Neutrophil (primary cell): ENCODE data around the gene SORBS2.
"Not testable (repeated sequence)": the region's sequence is repeated elsewhere in the genome, so short reads cannot be mapped to it uniquely, and the experiment has no call there.

Experiments used
- H3K27ac ChIP-seq: fragments of 200-600 bp; sonication (generic); 2 replicates; pipeline ENCODE4 v1.5.1; 2016; ENCODE audit warnings: mild to moderate bottlenecking, moderate library complexity
- H3K27me3 ChIP-seq: fragments of 200-600 bp; sonication (generic); 2 replicates; pipeline ENCODE4 v1.6.0; 2016; ENCODE audit warnings: mild to moderate bottlenecking
- H3K36me3 ChIP-seq: fragments of 200-600 bp; sonication (generic); 2 replicates; pipeline ENCODE4 v1.5.1; 2017
- H3K4me1 ChIP-seq, 2 experiments: fragments of 200-600 bp in 1 of 2; sonication (generic) in 1 of 2; 1 replicate in 1 of 2; 2 replicates in 1 of 2; pipeline versions ENCODE4 v1.5.1 to v1.6.1; 2013 to 2016; ENCODE audit warnings: low read depth in 1 of 2, low read length in 1 of 2, mild to moderate bottlenecking in 1 of 2, moderate library complexity in 1 of 2; ENCODE audit not compliant: control insufficient read depth in 1 of 2, insufficient read depth in 1 of 2
- H3K4me3 ChIP-seq, 2 experiments: fragments of 200-600 bp in 1 of 2; sonication (generic) in 1 of 2; 1 replicate in 1 of 2; 2 replicates in 1 of 2; pipeline ENCODE4 v1.5.1; 2013 to 2016; ENCODE audit warnings: low read depth in 1 of 2, low read length in 1 of 2, mild to moderate bottlenecking in 1 of 2, moderate library complexity in 1 of 2
- H3K9me3 ChIP-seq: fragments of 200-600 bp; sonication (generic); 2 replicates; pipeline ENCODE4 v1.5.1; 2016
- CTCF ChIP-seq: fragments of 200-600 bp; sonication (generic); IDR thresholded peaks from 2 replicates; pipeline ENCODE4 v1.5.1; 2016; ENCODE audit warnings: antibody characterized with exemption

SORBS2 gene

GRCh38 chr4:185718578-185719499 is 93.2 kb downstream of the SORBS2 start:
- Histone ChIP-seq H3K27me3 (peaks cover 4% of the 10 kb centered on the region), H3K27ac (no peak overlapping the region), H3K4me3 (no peak overlapping the region), H3K9me3 (no peaks in the 10 kb centered on the region), H3K36me3 (no peaks in the 10 kb centered on the region), H3K4me1 (no peaks in the 10 kb centered on the region)
- TF ChIP-seq CTCF = no peak

- no peaks in the 10 kb centered on the region for H3K36me3 ChIP-seq
- no peaks in the 10 kb centered on the region for H3K9me3 ChIP-seq
- H3K27me3 ChIP-seq = peaks cover 4% of the 10 kb centered on the region
- H3K4me3 ChIP-seq = no peak overlapping the region
- no peak overlapping the region for H3K27ac ChIP-seq
- H3K4me1 ChIP-seq = no peaks in the 10 kb centered on the region
- no peak for TF ChIP-seq CTCF
These were observed 94.6 kb downstream of the SORBS2 start for GRCh38 chr4:185717377-185717741.

- Histone ChIP-seq H3K27ac (no peak overlapping the region), H3K36me3 (no peaks in the 10 kb centered on the region), H3K4me1 (no peaks in the 10 kb centered on the region), H3K27me3 (peaks cover 4% of the 10 kb centered on the region), H3K4me3 (no peak overlapping the region), H3K9me3 (no peaks in the 10 kb centered on the region)
- TF ChIP-seq CTCF = no peak
These were observed 95.2 kb downstream of the SORBS2 start for GRCh38 chr4:185716577-185717376.

GRCh38 chr4:185716141-185716551 is 95.8 kb downstream of the SORBS2 start:
- no peaks in the 10 kb centered on the region for H3K4me1 ChIP-seq
- H3K36me3 ChIP-seq = no peaks in the 10 kb centered on the region
- peaks cover 4% of the 10 kb centered on the region for H3K27me3 ChIP-seq
- H3K9me3 ChIP-seq = no peaks in the 10 kb centered on the region
- H3K27ac ChIP-seq = no peak overlapping the region
- H3K4me3 ChIP-seq = no peak overlapping the region
- TF ChIP-seq CTCF = no peak

- H3K36me3 ChIP-seq, H3K27me3 ChIP-seq: not testable (repeated sequence)
These were observed 97.5 kb downstream of the SORBS2 start for GRCh38 chr4:185714524-185714923.

GRCh38 chr4:185713731-185714130 is 98.3 kb downstream of the SORBS2 start:
- TF ChIP-seq CTCF = no peak
- Histone ChIP-seq H3K9me3 (no peaks in the 10 kb centered on the region), H3K4me1 (no peaks in the 10 kb centered on the region), H3K27me3 (peaks cover 4% of the 10 kb centered on the region), H3K4me3 (no peak overlapping the region), H3K27ac (no peak overlapping the region), H3K36me3 (no peaks in the 10 kb centered on the region)

More at GRCh38 chr4:185714524-185714923, 97.5 kb downstream of the SORBS2 start:
- H3K27ac ChIP-seq, H3K9me3 ChIP-seq, H3K4me3 ChIP-seq, H3K4me1 ChIP-seq: not testable (repeated sequence)
